ENCODE data around the gene XPO6.

The XPO6 gene

GRCh38 chr16:28168991-28169554 lies 42.7 kb downstream of the XPO6 start:
- no peak for DNase-seq (ENCODE audit: low read depth)
- no peak overlapping the region for H3K4me3 ChIP-seq (ENCODE audit: control insufficient read depth, low read depth, low read length)
- no peak for TF ChIP-seq CTCF (IDR thresholded peaks at IDR 0.05; ENCODE audit: control insufficient read depth, insufficient read depth, low read depth, low read length, missing control alignments)

- no peak overlapping the region for H3K4me3 ChIP-seq (ENCODE audit: control insufficient read depth, low read depth, low read length)
- no peak for DNase-seq (ENCODE audit: low read depth)
- no peak for TF ChIP-seq CTCF (IDR thresholded peaks at IDR 0.05; ENCODE audit: control insufficient read depth, insufficient read depth, low read depth, low read length, missing control alignments)
These were observed 44.0 kb downstream of the XPO6 start for GRCh38 chr16:28167730-28168129.

- no peak overlapping the region for H3K4me3 ChIP-seq (ENCODE audit: control insufficient read depth, low read depth, low read length)
- no peak for DNase-seq (ENCODE audit: low read depth)
- no peak for TF ChIP-seq CTCF (IDR thresholded peaks at IDR 0.05; ENCODE audit: control insufficient read depth, insufficient read depth, low read depth, low read length, missing control alignments)
These were observed 44.5 kb downstream of the XPO6 start for GRCh38 chr16:28167221-28167620.

GRCh38 chr16:28166394-28167208 lies 45.2 kb downstream of the XPO6 start:
- no peak for DNase-seq (ENCODE audit: low read depth)
- no peak for TF ChIP-seq CTCF (IDR thresholded peaks at IDR 0.05; ENCODE audit: control insufficient read depth, insufficient read depth, low read depth, low read length, missing control alignments)
- H3K4me3 ChIP-seq (ENCODE audit: control insufficient read depth, low read depth, low read length) = no peak overlapping the region

- DNase-seq (ENCODE audit: low read depth) = no peak
- no peak for TF ChIP-seq CTCF (IDR thresholded peaks at IDR 0.05; ENCODE audit: control insufficient read depth, insufficient read depth, low read depth, low read length, missing control alignments)
- H3K4me3 ChIP-seq (ENCODE audit: control insufficient read depth, low read depth, low read length) = no peak overlapping the region
These were observed 46.2 kb downstream of the XPO6 start for GRCh38 chr16:28165598-28165997.

- peak; percentile 60 for DNase-seq (ENCODE audit: low read depth)
- H3K4me3 ChIP-seq (ENCODE audit: control insufficient read depth, low read depth, low read length) = no peak overlapping the region
- TF ChIP-seq CTCF (IDR thresholded peaks at IDR 0.05; ENCODE audit: control insufficient read depth, insufficient read depth, low read depth, low read length, missing control alignments) = no peak
These were observed 47.6 kb downstream of the XPO6 start for GRCh38 chr16:28164140-28164539.

All from AG09309 (cell line).